Islet precursor cell (in vitro differentiated cells): Measurements from ENCODE around the gene ZCCHC14.
"Not testable (repeated sequence)": the region's sequence is repeated elsewhere in the genome, so short reads cannot be mapped to it uniquely, and the experiment has no call there.

ENCODE experiments used
- DNase-seq: peaks from one replicate; pipeline ENCODE4 v3.0.0-alpha.2; 2018

Gene ZCCHC14

GRCh38 chr16:87495578-87496446, 3.0 kb upstream of the ZCCHC14 start:
- no peak for DNase-seq

- DNase-seq: peak; percentile 50
These were observed 920 bp upstream of the ZCCHC14 start for GRCh38 chr16:87493608-87494280.

- DNase-seq: no peak
These were observed 563 bp downstream of the ZCCHC14 start for GRCh38 chr16:87492291-87492630.

- no peak for DNase-seq
These were observed 1.1 kb downstream of the ZCCHC14 start for GRCh38 chr16:87491522-87492290.

- not testable (repeated sequence) for DNase-seq
These were observed 1.9 kb downstream of the ZCCHC14 start for GRCh38 chr16:87490799-87491521.

- DNase-seq: no peak
These were observed 2.6 kb downstream of the ZCCHC14 start for GRCh38 chr16:87490096-87490798.

GRCh38 chr16:87489434-87490045, 3.3 kb downstream of the ZCCHC14 start:
- no peak for DNase-seq

- not testable (repeated sequence) for DNase-seq
These were observed 3.9 kb downstream of the ZCCHC14 start for GRCh38 chr16:87488960-87489359.

GRCh38 chr16:87487361-87487924, 5.4 kb downstream of the ZCCHC14 start:
- peak; percentile 87 for DNase-seq

- no peak for DNase-seq
These were observed 6.0 kb downstream of the ZCCHC14 start for GRCh38 chr16:87486713-87487247.

GRCh38 chr16:87486282-87486681, 6.5 kb downstream of the ZCCHC14 start:
- DNase-seq: no peak

- DNase-seq: not testable (repeated sequence)
These were observed 7.0 kb downstream of the ZCCHC14 start for GRCh38 chr16:87485792-87486191.

- DNase-seq: no peak
These were observed 8.1 kb downstream of the ZCCHC14 start for GRCh38 chr16:87484487-87485331.

- no peak for DNase-seq
These were observed 9.3 kb downstream of the ZCCHC14 start for GRCh38 chr16:87483481-87483880.

- not testable (repeated sequence) for DNase-seq
These were observed 10.2 kb downstream of the ZCCHC14 start for GRCh38 chr16:87482670-87483069.

GRCh38 chr16:87482266-87482665, 10.6 kb downstream of the ZCCHC14 start:
- DNase-seq: no peak

GRCh38 chr16:87481711-87482110, 11.1 kb downstream of the ZCCHC14 start:
- peak; percentile 19 for DNase-seq

- DNase-seq: not testable (repeated sequence)
These were observed 15.4 kb downstream of the ZCCHC14 start for GRCh38 chr16:87477209-87477981.

GRCh38 chr16:87474566-87474996, 18.2 kb downstream of the ZCCHC14 start:
- DNase-seq: peak; percentile 69
